ENCODE data around the gene PRCD.
"Not testable (repeated sequence)": the region's sequence is repeated elsewhere in the genome, so short reads cannot be mapped to it uniquely, and the experiment has no call there.

PRCD gene

DNA sequence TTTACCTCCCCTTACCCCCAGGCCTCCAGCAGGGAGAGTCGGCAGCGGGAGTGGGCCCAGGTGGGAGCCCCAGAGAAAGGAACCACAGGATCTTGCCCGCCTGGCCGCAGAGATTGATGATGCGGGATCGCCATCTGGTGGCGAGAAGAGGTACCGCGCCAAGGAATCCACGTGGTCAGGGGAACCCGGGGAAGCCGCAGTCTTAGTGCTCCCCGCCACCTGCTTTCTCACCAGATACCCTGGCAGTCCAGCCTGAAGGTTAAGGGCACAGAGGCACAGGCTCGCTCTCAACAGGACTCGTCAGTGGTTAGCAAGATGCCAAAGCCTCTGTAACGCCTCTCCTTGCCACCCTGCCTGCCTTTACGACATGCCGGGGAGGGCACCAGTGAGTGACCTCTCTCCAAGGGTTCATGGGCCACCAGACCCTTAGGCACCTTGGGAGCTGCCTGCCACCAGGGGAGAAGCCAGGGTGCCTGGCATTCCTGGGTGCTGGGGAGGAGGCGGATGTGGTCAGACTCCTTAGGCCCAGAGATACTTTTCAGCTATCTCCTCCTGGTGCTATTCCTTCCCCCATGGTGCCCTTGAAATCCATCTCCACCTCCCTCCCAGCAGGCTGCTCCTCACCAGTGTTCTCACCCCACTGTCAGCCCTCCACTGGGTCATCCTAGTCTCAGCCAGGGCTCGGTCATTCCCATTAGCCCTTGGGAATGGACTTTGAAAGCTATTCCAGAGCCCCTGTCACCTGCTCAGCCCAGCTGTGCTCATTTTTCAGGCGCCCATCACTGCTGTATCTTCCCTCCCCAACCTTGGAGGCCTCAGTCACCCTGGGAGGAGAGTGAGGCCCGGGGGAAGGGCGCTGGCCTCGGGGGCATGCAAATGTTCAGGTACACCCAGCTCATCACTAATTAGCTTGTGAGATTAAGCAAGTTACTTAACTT, 33.2 kb upstream of the PRCD start:
- DNase-seq: peak; percentile 86

DNA sequence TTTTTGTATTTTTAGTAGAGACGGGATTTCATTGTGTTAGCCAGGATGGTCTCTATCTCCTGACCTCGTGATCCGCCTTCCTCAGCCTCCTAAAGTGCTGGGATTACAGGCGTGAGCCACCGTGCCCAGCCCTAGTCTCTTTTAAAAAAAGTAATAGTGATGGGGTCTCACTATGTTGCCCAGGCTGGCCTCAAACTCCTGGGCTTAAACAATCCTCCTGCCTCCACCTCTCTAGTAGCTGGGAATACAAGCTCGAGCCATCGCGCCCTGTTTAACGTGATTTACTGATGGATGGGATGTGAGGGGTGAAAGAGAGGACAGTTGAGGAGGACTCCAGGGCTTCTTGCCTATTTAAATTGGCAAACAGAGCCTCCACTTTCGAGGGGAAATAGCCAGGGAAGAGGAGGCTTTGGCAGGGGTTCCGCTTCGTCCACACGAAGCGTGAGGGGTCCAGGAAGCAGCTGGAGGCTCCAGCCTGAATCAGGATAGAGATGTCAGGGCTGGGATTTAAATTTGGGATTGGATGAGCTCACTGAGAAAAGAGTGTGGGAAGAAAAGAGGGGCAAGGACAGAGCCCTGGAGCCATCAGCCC, 31.3 kb upstream of the PRCD start:
- not testable (repeated sequence) for DNase-seq

DNA sequence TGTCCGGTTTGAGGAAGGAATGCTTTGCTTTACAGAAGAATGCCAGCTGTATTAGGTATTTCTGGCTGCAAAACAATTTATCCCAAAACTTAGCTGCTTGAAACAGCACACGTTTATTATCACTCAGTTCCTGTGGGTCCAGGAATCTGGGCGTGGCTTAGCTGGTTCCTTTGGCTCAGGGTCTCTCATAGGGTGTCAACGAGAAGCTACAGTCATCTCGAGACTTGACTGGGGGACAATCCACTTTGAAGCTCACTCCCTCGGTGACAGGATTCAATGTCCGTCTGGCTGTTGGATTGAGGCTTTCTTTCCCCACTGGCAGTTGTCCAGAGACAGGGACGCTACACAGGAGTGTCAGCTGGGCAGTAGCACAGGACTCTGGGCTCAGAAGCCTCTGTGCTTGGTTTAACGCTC, 29.0 kb upstream of the PRCD start:
- no peak for DNase-seq

DNA sequence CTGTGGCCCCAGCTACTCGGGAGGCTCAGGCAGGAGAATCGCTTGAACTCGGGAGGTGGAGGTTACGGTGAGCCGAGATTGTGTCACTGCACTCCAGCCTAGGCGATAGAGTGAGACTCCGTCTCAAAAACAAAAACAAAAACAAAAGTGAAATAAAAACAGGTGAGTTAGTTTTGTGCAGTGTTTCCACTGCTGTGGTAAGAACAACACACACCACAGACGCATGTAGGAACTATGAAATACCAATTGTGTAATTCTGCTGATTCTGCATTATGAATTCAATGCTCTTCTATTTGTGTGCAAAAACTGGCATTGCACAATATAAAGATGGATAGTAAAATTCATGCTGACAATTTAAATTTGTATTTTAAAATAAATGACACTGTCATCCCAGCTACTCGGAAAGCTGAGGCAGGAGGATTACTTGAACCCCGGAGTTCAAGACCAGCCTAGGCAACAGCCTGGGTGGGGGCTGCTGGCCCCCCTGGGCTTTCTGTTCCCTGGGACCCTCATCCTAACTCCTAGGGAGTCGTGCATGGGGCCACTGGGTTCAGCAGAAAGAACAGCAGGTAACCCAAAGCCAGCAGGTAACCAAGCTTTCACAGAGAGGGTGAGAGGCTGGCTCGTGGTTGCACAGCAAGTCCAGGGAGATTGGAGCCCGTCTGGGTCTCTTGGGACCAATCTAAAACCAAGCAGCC, 28.0 kb upstream of the PRCD start:
- no peak for DNase-seq

DNA sequence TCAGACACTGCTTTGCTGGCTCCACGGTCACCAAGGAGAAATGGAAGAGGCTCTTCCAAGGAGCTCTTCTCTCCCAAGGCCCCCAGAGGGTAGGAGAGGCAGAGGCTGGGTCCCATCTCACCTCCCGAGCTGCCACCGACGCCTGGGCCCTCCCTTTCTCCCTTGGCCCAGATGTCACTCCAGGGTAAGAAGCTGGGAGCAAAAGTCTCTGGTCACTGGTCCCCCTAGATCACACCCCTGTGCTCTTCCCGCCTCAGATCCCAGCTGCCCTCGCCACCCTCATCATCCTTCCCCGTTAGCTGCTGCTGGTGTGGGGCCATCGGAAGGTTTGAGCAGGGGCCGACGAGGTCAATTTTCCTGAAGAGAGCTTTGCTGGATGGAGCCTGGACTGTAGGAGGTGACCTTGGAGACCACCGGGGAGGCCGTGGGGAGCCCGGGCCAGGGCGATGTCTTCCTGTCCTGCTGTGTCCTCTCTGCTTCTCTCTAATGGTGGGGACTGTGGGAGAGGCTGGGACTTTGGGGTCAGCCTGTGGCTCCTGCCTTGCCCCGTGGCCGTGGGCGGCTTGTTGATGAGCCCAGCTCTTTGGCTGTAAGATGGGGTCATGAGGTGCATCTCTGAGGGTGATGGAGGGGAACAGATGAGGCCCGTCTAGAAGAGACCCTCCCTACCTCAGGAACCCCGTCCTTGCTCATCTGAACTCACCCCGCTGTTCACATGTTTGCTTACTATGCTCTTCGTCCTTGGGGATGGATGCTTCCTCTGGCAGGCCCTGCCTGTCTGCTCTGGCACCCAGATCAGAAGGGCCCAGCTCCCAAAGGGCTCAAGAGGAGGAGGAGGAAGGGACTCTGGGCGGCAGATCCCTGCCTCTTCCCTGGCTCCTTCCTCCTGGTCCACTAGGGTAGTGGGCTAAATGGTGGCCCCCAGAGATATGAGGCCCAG, 27.2 kb upstream of the PRCD start:
- DNase-seq: no peak

DNA sequence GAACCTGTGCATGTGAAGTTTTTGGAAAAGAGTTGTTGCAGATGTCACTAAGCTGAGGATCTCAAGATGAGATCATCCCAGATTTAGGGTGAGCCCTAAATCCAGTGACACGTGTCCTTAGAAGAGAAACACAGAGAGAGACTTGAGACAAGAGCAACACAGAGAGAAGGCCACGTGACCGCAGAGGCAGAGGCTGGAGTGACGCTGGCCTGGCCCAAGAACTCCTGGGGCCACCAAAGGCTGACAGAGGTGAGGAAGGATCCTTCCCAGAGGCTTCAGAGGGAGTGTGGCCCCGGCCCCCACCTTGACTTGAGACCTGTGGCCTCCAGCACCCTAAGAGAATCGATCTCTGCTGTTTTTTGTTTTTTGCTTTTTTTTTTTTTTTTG, 26.5 kb upstream of the PRCD start:
- no peak for DNase-seq

DNA sequence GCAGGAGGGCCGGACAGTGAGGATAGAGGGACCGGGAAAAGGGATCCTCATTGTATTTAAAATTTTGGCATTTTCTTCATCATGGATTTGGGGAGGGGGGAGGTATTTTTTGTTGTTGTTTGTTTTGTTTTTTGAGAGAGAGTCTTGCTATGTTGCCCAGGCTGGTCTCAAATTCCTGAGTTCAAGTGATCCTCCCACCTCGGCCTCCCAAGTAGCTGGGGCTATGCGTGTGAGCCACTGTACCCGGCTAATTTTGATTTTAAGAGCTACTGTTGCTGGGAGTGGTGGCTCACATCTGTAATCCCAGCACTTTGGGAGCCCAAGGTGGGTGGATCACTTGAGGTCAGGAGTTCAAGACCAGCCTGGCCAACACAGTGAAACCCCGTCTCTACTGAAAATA, 25.5 kb upstream of the PRCD start:
- not testable (repeated sequence) for DNase-seq

DNA sequence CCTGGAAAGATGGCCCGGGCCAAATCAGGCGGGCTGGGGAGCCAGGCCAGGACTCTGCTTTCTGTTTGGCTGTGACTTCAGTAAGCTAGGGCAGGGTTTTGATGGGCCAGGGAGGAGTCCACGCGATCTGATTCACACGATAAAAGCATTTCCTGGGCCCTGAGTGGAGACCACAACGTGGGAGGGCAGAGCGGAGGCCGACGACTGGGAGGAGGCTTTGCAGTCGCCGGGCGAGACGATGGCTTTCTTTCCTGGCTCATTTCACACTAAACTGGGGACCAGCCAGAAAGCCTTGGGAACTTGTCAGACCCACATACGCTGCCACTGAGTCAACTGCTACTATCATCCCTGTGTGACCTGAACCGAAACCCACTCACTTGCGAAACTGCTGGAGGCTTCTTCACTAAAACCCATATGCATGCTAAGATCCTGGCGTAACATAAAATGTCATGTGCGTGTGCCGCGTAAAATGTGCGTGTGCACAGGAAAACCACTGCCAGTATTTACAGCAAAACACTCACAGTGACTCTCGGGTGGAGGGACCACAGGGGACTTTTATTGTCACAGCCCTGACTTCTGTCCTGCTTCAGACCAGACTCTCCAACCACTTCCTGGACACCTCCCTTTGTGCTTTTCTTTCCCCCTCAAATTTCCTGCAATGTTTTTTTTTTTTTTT, 24.4 kb upstream of the PRCD start:
- DNase-seq: peak; percentile 61

DNA sequence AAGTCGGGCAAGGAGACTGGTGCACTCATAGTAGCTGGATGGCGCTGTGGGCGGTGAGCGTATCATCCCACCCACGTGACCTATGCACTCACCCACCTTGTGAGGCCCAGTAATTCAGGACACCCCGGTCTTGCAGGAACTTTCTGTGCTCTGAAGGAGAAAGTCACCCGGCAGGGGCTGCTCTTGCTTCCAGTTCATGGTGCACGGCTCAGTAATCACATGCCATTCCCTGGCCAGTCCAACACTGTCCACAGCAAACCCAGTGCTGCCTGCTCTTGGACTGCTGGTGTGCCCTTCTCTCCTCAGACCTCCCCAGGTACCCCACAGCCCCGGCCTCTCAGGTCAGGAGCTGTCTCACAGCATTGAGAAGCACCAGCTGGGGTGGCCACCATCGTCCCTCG, 22.2 kb upstream of the PRCD start:
- DNase-seq: no peak

DNA sequence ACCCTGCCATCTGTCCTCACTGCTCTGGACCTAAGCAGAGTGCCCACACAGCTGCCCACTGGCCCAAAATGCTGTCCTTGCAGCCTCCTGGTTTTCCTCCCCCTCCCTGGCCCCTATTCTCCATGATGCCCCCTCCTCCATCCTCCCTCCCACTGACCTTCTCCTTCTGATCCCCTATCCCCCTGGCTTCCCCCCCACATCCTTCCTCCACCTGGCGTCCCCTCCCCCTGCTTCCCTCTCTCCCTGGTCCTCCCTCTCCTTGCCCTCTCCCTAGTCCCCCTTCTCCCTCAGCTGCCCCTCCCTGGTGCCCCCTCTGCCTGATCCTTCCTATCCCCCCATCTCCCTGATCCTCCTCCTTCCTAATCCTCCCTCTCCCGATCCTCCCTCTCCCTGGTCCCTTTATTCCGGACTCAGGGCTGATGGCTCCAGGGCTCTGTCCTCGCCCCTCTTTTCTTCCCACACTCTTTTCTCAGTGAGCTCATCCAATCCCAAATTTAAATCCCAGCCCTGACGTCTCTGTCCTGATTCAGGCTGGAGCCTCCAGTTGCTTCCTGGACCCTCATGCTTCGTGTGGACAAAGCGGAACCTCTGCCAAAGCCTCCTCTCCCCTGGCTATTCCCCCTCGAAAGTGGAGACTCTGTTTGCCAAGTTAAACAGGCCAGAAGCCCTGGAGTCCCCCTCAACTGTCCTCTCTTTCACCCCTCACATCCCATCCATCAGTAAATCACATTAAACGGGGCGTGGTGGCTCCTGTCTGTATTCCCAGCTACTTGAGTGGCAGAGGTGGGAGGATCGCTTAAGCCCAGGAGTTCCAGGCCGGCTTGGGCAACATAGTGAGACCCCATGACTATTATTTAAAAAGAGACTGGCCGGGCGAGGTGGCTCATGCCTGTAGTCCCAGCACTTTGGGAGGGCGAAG, 20.5 kb upstream of the PRCD start:
- DNase-seq: no peak

DNA sequence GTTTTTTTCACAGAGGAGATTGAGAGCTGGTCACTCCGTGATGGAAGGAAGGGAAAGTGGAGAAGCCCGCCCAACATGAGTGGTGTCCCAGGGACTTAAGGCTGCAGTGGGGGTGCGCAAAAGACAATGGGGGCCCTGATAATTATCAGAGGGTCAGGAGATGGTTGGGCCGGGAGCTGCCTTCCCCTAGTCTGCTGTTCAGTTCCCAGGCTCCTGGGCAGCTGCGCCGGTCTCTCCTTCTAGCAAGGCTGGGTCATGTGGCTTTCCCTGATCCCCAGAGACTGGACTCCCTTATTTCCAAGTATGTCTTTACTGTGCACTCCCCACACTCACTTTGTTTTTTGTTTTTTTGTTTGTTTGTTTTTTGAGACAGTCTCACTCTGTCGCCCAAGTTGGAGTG, 18.6 kb upstream of the PRCD start:
- no peak for DNase-seq

DNA sequence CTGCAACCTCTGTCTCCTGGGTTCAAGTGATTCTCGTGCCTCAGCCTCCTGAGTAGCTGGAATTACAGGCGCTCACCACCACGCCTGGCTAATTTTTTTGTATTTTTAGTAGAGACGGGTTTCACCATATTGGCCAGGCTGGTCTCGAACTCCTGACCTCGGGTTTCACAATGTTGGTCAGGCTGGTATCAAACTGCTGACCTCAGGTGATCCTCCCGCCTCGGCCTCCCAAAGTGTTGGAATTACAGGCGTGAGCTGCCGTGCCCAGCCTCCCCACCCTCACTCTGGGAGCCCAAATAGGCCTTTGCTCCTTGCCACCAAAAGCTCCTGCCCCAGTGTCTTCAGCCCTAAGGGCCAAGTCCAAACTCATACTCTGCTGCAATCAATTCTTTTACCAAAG, 18.2 kb upstream of the PRCD start:
- DNase-seq: not testable (repeated sequence)

DNA sequence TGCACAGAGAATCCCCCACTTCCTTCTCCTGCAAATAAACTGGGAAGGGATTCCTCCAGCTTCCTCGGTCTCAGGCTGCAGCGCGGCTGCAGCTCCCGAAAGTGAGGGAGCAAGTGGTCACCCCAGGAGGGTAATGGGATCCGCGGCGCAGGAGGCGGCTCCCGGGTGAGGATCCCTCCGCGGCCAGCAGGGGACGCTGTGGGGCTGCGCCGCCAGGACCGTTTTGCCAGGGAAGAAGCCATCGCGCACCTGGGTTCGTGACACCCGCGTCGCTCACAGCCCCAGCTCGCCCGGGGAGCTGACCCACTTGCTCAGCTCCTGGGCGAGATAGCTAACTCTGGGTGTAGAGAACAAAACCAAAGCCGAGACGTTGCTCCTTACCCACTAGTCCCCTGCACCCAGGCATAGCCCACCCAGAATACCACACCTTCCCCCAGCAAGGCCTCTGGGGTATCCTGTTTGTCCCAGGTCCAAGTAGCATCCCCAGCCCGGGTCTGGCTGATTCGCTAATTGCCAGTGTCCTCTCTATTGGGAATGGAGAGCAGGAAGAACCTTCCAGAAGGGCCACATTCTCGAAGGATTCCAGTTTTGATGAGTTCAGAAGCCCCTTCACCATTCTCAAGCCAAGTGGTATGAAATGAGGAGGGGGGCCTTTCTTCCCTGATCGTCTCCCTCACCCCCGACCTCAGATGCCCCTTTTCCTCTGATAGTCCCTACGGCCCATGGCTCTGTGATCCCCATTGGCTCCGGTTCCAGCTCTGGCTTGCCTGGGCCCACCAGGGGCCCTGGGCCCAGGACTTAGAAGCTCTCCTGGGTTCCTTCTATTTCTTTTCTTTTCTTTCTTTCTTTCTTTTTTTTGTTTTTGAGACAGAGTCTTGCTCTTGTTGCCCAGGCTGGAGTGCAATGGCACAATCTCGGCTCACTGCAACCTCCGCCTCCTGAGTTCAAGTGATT, 16.5 kb upstream of the PRCD start:
- DNase-seq: peak; percentile 81

DNA sequence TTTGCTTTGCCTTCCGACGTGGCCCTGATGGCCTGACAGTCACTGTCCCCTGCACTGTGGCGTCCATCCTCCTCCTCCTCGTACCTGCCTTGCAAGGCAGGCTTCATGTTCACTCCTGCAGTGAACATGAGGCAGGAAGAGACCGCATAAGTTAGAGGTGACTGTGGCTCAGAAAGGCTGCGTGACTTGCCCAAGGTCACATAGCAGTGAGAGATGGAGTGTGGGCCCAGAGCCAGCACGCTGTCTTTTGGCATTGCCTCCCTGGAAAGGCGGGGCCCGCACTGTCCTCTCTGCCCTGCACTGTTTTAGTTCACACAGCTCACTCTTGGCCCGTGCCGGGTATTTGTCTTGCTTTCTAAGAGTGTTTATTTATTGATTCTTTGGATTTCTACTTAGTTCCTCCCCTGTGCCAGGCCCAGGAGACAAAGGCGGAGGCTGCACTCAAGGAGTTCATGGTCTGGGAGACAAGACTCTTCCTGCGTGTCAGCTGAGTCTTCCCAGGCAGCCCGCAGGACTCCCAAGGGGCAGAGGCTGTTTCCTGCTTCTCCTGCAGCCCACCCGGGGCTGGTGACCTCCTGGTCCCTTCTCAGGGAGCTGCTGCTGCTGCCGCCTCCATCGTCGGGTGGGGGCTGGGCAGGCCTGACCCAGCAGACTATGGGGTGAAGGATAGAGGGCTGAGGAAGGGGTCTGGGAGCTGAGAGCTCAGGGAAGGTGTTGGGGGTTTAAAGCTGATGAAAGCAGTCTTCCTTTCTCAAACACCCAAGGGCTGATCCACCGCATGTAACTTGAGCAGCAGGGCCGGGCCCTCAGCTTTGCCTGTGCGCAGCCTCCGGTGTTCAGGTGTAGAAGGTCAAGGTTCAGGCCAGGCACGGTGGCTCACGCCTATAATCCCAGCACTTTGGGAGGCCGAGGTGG, 15.0 kb upstream of the PRCD start:
- DNase-seq: no peak

DNA sequence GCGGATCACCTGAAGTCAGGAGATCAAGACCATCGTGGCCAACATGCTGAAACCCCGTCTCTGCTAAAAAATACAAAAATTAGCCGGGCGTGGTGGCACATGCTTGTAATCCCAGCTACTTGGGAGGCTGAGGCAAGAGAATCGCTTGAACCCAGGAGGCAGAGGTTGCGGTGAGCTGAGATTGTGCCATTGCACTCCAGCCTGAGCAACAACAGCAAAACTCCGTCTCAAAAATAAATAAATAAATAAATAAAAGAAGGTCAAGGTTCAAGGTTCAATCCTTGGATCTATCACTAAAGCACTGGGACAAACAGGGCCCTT, 14.4 kb upstream of the PRCD start:
- not testable (repeated sequence) for DNase-seq

DNA sequence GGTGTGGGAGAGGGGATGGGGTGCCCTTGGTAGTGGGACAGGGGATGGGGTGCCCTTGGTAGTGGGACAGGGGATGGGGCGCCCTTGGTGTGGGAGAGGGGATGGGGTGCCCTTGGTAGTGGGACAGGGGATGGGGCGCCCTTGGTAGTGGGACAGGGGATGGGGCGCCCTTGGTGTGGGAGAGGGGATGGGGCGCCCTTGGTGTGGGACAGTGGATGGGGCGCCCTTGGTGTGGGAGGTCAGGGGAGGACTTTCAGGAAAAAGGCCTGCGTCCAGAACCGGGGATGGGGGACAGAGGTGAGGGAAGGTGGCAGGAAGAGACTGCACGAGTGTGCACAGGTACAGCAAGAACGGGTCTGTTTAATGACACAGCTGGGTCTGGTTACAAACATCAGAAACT, 12.8 kb upstream of the PRCD start:
- not testable (repeated sequence) for DNase-seq

DNA sequence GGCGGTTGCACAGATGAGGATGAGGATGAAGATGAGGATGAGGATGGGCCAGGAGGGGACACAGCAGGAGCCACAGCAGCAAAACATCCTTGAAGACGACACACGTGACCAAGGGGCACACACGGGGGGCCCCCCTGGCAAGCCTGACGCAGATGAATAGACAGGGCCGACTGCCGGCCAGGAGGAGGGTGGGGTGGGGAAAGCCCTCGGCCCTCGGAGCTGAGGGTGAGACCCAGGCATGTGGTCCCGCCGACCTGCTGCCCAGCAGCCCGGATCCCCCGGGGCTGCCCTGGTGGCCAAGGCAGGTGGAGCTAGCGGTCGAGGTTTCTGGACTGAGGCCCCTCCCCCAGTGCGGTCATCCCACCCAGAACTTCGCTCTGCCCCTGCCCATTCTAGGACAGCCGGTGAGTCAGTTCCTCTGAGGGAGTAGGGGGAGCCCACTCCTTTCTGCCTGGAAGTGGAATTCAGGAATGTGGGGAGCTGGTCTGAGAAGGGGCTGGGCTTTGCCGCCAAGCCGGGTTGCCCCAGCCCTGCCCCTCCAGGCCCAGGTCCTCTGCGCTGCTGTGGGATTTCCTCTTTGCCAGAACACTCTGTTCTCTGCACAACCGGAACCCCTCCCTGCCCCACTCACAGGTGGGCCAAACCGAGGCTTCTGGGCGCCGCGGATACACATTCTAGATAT, 12.3 kb upstream of the PRCD start:
- DNase-seq: peak; percentile 30

DNA sequence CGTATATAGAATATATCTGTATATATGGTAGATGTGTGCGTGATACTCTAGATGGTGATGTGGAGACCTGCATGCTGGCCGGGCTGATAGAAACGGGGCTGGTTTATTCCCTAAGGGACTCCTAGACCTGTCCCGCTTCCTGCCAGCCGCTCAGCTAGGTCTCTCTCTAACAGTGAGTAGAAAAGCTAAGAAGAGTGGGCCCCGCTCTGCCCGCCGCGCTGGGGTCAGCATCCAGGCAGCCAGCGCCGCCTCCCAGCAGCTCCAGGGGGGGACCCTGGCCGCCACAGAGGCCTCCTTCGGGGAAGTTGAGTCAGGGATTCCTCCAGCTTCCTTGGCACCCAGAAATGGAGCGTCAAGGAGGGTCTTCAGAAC, 11.7 kb upstream of the PRCD start:
- DNase-seq: no peak

Measured in stimulated activated CD4-positive, alpha-beta T cell treated with anti-CD3 and anti-CD28 coated beads, Interleukin-4, amount 100 ng/mL, for 1 hour (primary cell).